ENCODE results near the gene WDR33.
A peak's percentile ranks its signal among the peaks of the same experiment; 100 is the strongest.
"Not testable (repeated sequence)": the region's sequence is repeated elsewhere in the genome, so short reads cannot be mapped to it uniquely, and the experiment has no call there.

WDR33 gene

GRCh38 chr2:127818794-127819425 lies 7.9 kb upstream of the WDR33 start:
- intact Hi-C loops (cut with DNase I; ENCODE audit: low total_unique reads) = no loop called here
- H3K27me3 ChIP-seq = no peaks in the 10 kb centered on the region

GRCh38 chr2:127818241-127818640 lies 7.3 kb upstream of the WDR33 start:
- no peak overlapping the region for H3K27ac ChIP-seq
- no peak for TF ChIP-seq CTCF (IDR thresholded peaks at IDR 0.05)

More at GRCh38 chr2:127818794-127819425, 7.9 kb upstream of the WDR33 start:
- Histone ChIP-seq H3K9me3 (peaks cover 0 to 15% (median 11%) of the 10 kb centered on the region in 3 donors), H3K4me3 (no peak overlapping the region), H3K36me3 (no peaks in the 10 kb centered on the region), H3K4me1 (no peaks in the 10 kb centered on the region), H3K27ac (no peak overlapping the region)
- TF ChIP-seq CTCF (IDR thresholded peaks at IDR 0.05) = no peak
- no peak for DNase-seq

GRCh38 chr2:127814677-127815076 lies 3.7 kb upstream of the WDR33 start:
- intact Hi-C loops (cut with DNase I; ENCODE audit: low total_unique reads) = loop anchor here (5.0 kb wide), 1 partner anchor 43 kb away; the partner anchor contains the start of gene POLR2D
- DNase-seq = no peak
- Histone ChIP-seq H3K27me3 (no peaks in the 10 kb centered on the region), H3K27ac (no peak overlapping the region), H3K4me1 (peaks cover 0 to 6% (median 2%) of the 10 kb centered on the region in 4 donors), H3K9me3 (peaks cover 0 to under 1% (median 0%) of the 10 kb centered on the region in 3 donors), H3K36me3 (no peaks in the 10 kb centered on the region), H3K4me3 (no peak overlapping the region)
- no peak for TF ChIP-seq CTCF (IDR thresholded peaks at IDR 0.05)

More at GRCh38 chr2:127818241-127818640, 7.3 kb upstream of the WDR33 start:
- Histone ChIP-seq H3K9me3 (peaks cover 0 to 15% (median 11%) of the 10 kb centered on the region in 3 donors), H3K4me3 (no peak overlapping the region), H3K4me1 (no peaks in the 10 kb centered on the region), H3K36me3 (no peaks in the 10 kb centered on the region), H3K27me3 (no peaks in the 10 kb centered on the region)
- DNase-seq = no peak
- intact Hi-C loops (cut with DNase I; ENCODE audit: low total_unique reads) = no loop called here

GRCh38 chr2:127812441-127812840 lies 1.5 kb upstream of the WDR33 start:
- not testable (repeated sequence) for H3K4me3 ChIP-seq, H3K27me3 ChIP-seq, H3K27ac ChIP-seq, DNase-seq, H3K9me3 ChIP-seq, H3K36me3 ChIP-seq
- H3K4me1 ChIP-seq = peaks cover 0 to 25% (median 12%) of the 10 kb centered on the region in 4 donors
- intact Hi-C loops (cut with DNase I; ENCODE audit: low total_unique reads) = loop anchor here (5.0 kb wide), 1 partner anchor 45 kb away; the partner anchor contains the start of gene POLR2D

GRCh38 chr2:127811397-127812321 lies 688 bp upstream of the WDR33 start:
- intact Hi-C loops (cut with DNase I; ENCODE audit: low total_unique reads) = loop anchor here (5.0 kb wide), 1 partner anchor 46 kb away; the partner anchor contains the start of gene POLR2D
- Histone ChIP-seq H3K27me3 (no peaks in the 10 kb centered on the region), H3K27ac (peak overlapping the region; percentile 85 to 92), H3K4me1 (peaks cover 0 to 33% (median 16%) of the 10 kb centered on the region in 4 donors), H3K9me3 (no peaks in the 10 kb centered on the region), H3K4me3 (peak overlapping the region; percentile 73 to 91), H3K36me3 (no peaks in the 10 kb centered on the region)
- DNase-seq = peak in 1 of 2 donors; percentile 64
- TF ChIP-seq CTCF (IDR thresholded peaks at IDR 0.05) = no peak

Measured in tibial artery (tissue), 4 donors.